HL-60 (cell line): Measurements from ENCODE around the gene CLEC14A.

ENCODE experiments used
- DNase-seq, 2 experiments: peaks; one replicate each; pipeline ENCODE4 v3.0.0-alpha.2; 2010 to 2020; ENCODE audit warnings: low read depth in 1 of 2, low spot score in 1 of 2
- H3K27ac ChIP-seq: fragments of 250-450 bp; sonication (Bioruptor Pico); replicated peaks from 2 replicates; pipeline ENCODE4 v1.5.1; 2020; ENCODE audit warnings: mild to moderate bottlenecking, moderate library complexity
- H3K27me3 ChIP-seq: fragments of 250-450 bp; sonication (Bioruptor Pico); 2 replicates; pipeline ENCODE4 v1.5.1; 2021; ENCODE audit warnings: mild to moderate bottlenecking, moderate library complexity; ENCODE audit not compliant: insufficient read depth, poor library complexity, severe bottlenecking
- H3K4me3 ChIP-seq: replicated peaks from 2 replicates; pipeline ENCODE4 v1.5.1; 2011; ENCODE audit warnings: mild to moderate bottlenecking, control low read depth, low read length; ENCODE audit not compliant: insufficient read depth
- GABPA ChIP-seq: IDR thresholded peaks from 2 replicates; pipeline ENCODE4 v1.6.1; 2012; ENCODE audit warnings: low read depth
- POLR2AphosphoS5 ChIP-seq: IDR thresholded peaks from 2 replicates; pipeline ENCODE4 v1.6.1; 2012; ENCODE audit warnings: low read depth
- SPI1 ChIP-seq: IDR thresholded peaks from 2 replicates; pipeline ENCODE4 v1.6.1; 2012; ENCODE audit warnings: low read depth, mild to moderate bottlenecking, borderline replicate concordance
- TF ChIP-seq, protein P1 (sequence below): IDR thresholded peaks from 2 replicates; pipeline ENCODE4 v1.6.1; 2012; ENCODE audit warnings: low read depth; ENCODE audit not compliant: insufficient replicate concordance
- TF ChIP-seq, protein P2 (sequence below): IDR thresholded peaks from one replicate; pipeline ENCODE4 v1.5.1; 2011; ENCODE audit warnings: low read length, control low read depth, inconsistent platforms; ENCODE audit not compliant: insufficient read depth

The CLEC14A gene

DNA sequence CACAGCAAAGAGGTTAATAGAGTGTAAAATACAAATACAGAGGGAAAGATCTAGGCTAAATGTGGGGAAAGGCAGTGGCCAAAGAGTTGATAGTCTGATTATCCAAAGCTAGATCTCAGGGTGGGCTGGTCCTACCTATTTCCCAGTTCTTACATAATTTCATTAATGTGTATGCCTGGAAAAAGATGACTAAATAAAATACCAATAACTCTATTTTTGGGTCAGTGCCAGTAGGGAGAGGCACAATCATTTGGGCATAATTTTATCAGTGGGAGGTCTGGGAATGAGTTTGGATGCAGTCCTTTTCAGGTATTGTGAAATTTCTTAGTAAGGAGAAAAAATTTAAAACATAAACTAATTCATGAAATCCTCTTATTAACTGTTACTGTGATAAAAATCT lies 30.6 kb upstream of the CLEC14A start:
- Histone ChIP-seq H3K4me3 (no peak overlapping the region), H3K27ac (no peak overlapping the region), H3K27me3 (no peaks in the 10 kb centered on the region)
- no peak for DNase-seq
- no peak for TF ChIP-seq GABPA
- TF ChIP-seq, protein P1, sequence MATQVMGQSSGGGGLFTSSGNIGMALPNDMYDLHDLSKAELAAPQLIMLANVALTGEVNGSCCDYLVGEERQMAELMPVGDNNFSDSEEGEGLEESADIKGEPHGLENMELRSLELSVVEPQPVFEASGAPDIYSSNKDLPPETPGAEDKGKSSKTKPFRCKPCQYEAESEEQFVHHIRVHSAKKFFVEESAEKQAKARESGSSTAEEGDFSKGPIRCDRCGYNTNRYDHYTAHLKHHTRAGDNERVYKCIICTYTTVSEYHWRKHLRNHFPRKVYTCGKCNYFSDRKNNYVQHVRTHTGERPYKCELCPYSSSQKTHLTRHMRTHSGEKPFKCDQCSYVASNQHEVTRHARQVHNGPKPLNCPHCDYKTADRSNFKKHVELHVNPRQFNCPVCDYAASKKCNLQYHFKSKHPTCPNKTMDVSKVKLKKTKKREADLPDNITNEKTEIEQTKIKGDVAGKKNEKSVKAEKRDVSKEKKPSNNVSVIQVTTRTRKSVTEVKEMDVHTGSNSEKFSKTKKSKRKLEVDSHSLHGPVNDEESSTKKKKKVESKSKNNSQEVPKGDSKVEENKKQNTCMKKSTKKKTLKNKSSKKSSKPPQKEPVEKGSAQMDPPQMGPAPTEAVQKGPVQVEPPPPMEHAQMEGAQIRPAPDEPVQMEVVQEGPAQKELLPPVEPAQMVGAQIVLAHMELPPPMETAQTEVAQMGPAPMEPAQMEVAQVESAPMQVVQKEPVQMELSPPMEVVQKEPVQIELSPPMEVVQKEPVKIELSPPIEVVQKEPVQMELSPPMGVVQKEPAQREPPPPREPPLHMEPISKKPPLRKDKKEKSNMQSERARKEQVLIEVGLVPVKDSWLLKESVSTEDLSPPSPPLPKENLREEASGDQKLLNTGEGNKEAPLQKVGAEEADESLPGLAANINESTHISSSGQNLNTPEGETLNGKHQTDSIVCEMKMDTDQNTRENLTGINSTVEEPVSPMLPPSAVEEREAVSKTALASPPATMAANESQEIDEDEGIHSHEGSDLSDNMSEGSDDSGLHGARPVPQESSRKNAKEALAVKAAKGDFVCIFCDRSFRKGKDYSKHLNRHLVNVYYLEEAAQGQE = no peak
- no peak for TF ChIP-seq SPI1
- TF ChIP-seq POLR2AphosphoS5 = no peak
- TF ChIP-seq, protein P2, sequence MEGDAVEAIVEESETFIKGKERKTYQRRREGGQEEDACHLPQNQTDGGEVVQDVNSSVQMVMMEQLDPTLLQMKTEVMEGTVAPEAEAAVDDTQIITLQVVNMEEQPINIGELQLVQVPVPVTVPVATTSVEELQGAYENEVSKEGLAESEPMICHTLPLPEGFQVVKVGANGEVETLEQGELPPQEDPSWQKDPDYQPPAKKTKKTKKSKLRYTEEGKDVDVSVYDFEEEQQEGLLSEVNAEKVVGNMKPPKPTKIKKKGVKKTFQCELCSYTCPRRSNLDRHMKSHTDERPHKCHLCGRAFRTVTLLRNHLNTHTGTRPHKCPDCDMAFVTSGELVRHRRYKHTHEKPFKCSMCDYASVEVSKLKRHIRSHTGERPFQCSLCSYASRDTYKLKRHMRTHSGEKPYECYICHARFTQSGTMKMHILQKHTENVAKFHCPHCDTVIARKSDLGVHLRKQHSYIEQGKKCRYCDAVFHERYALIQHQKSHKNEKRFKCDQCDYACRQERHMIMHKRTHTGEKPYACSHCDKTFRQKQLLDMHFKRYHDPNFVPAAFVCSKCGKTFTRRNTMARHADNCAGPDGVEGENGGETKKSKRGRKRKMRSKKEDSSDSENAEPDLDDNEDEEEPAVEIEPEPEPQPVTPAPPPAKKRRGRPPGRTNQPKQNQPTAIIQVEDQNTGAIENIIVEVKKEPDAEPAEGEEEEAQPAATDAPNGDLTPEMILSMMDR = no peak

DNA sequence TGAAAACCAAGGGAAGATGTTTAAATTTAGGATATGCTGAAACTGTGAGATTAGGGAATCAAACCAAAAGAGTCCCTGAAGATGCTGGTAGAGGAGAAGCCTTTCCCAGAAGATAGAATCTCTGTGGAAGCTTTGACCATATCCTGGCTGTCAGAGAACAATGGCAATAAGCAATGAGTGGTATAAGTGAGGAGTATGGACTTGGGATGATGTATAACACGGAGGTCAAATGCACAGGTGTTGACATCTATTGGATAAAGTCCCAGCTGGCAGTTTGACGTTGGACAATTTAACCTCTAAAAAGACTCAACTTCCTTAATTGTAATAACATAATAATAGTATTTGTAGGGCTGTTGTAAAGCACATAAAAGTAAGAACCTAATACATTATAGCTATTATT lies 30.1 kb upstream of the CLEC14A start:
- Histone ChIP-seq H3K27me3 (no peaks in the 10 kb centered on the region), H3K4me3 (no peak overlapping the region), H3K27ac (no peak overlapping the region)
- TF ChIP-seq GABPA (no peak), POLR2AphosphoS5 (no peak), SPI1 (no peak)
- TF ChIP-seq, protein P2 = no peak
- TF ChIP-seq, protein P1 = no peak
- DNase-seq = no peak

DNA sequence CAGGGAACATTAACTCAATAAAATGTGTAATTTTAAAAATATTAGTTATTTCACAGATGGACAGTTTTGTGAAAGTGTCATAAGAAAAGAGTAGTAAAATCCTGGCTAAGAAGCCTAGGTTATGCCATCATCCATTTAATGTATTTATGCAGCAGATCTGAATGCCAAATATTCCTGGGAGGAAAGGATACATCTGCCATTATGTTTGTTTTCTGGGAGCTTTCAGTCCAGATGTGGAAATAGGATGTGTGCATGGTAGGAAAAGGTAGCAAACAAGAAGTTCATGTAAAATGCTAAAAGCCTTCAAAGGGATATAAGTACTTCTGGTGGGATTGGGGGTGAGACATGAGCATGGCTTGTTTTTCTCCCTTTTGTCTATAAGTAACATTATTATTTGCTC lies 27.0 kb upstream of the CLEC14A start:
- TF ChIP-seq, protein P2 = no peak
- TF ChIP-seq SPI1 (no peak), GABPA (no peak), POLR2AphosphoS5 (no peak)
- TF ChIP-seq, protein P1 = no peak
- no peaks in the 10 kb centered on the region for H3K27me3 ChIP-seq
- H3K27ac ChIP-seq = no peak overlapping the region
- no peak overlapping the region for H3K4me3 ChIP-seq
- DNase-seq = no peak
